ENCODE results near the gene PIR.

PIR gene

GRCh38 chrX:15340867-15341266, 152.3 kb downstream of the PIR start:
- no peak for TF ChIP-seq CTCF (IDR thresholded peaks at IDR 0.05)
- TF ChIP-seq ZFX (IDR thresholded peaks at IDR 0.05; ENCODE audit: borderline replicate concordance), result no peak
- no peak overlapping the region for H3K27ac ChIP-seq

- TF ChIP-seq ZFX (IDR thresholded peaks at IDR 0.05; ENCODE audit: borderline replicate concordance) (no peak), CTCF (IDR thresholded peaks at IDR 0.05) (no peak)
- H3K27ac ChIP-seq, result peak overlapping the region; percentile 60
Measured at GRCh38 chrX:15336023-15336413, 157.1 kb downstream of the PIR start.

GRCh38 chrX:15335135-15336022, 157.8 kb downstream of the PIR start, which contains the start of gene PIGA:
PIGA (minus strand) TSS chrX:15335523; CDS start chrX:15331930, 3,593 bp downstream.
- H3K27ac ChIP-seq, result peak within 1 kb of the TSS; percentile 60
- TF ChIP-seq ZFX (IDR thresholded peaks at IDR 0.05; ENCODE audit: borderline replicate concordance) (no peak), CTCF (IDR thresholded peaks at IDR 0.05) (no peak)

Measured in 22Rv1 (cell line).